Urinary bladder (tissue), 4 donors: ENCODE data around the gene KRTAP10-8. TPM values are rescaled to one million over a fixed set of nuclear protein-coding genes. Genes with fewer than 3 reads are reported as not detected.

Experiments
- DNase-seq: peaks from one replicate; pipeline ENCODE4 v3.0.0-alpha.2; 2015; ENCODE audit errors: extremely low spot score
- H3K27ac ChIP-seq: one replicate; pipeline ENCODE4 v1.5.1; 2013; ENCODE audit warnings: low read depth, mild to moderate bottlenecking, moderate library complexity
- H3K36me3 ChIP-seq: one replicate; pipeline ENCODE4 v1.6.1; 2013; ENCODE audit warnings: mild to moderate bottlenecking, moderate library complexity; ENCODE audit not compliant: insufficient read depth
- H3K4me1 ChIP-seq: one replicate; pipeline ENCODE4 v1.6.1; 2013; ENCODE audit warnings: mild to moderate bottlenecking, moderate library complexity; ENCODE audit not compliant: insufficient read depth
- H3K4me3 ChIP-seq: one replicate; pipeline ENCODE4 v1.5.1; 2013; ENCODE audit warnings: low read depth, low read length
- WGBS: extraction: QIAGEN DNeasy Blood & Tissue Kit; methylation state at CpG from one replicate; pipeline ENCODE4 v1.1.7; 2013; 5-methylcytosine and 5-hydroxymethylcytosine counted together
- polyA plus RNA-seq: library from polyadenylated mRNA; stranded (reverse); fragments of 200-250 nt; gene quantifications from one replicate; pipeline ENCODE4 v1.2.3, GENCODE V29; 2013
- total RNA-seq: library from RNA; depleted of rRNA; stranded (reverse); fragments of >200 nt; gene quantifications from one replicate; pipeline ENCODE4 v1.2.3, GENCODE V29; 2014
- donor health status: healthy with polysubstance abuse.
- donor health status: healthy.

Gene KRTAP10-8
- total and polyA plus RNA-seq, 2 donors, result not detected

DNA sequence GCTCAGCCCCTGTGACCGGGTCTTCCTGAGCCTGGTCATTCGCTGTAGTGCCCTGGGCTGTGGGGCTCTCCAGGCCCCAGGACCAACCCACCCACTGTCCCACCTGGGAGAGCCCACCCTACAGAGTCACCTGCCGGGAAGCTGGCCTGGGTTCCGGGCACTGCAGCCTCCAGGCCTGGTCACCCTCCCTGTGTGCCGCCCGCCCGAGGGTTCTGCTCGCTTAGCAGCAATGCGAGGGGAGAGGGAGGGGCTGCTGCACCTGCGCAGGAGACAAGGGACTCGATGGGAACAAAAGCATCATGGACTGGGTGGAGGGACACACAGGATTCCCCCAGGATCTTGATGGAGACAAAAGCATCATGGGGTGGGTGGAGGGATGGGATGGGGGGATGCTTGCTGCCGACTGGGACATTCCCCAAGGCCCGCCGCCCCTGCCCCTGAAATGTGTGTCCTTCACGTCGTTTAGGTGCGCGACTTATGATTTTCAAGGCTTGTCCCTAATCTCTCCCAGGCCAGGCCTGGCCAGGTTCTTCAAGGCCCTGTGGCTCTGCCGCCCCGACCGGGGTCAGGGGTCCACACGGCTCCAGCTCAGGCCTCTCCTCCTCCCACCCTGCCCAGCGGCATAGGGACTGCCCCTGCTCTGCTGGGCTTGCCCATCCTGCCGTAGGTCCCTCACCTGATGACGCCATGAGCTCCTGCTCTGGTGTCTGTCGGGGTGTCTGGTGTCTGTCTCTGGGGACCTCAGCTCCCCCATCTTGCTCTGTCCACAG is 1.7 kb downstream of the KRTAP10-8 start:
- DNase-seq, result no peak
- WGBS, result 88% methylated on average over 26 of the region's 26 CpGs
- no peak overlapping the region for H3K27ac ChIP-seq
- H3K4me3 ChIP-seq, result no peak overlapping the region
- H3K36me3 ChIP-seq, result no peaks in the 10 kb centered on the region
- no peaks in the 10 kb centered on the region for H3K4me1 ChIP-seq

DNA sequence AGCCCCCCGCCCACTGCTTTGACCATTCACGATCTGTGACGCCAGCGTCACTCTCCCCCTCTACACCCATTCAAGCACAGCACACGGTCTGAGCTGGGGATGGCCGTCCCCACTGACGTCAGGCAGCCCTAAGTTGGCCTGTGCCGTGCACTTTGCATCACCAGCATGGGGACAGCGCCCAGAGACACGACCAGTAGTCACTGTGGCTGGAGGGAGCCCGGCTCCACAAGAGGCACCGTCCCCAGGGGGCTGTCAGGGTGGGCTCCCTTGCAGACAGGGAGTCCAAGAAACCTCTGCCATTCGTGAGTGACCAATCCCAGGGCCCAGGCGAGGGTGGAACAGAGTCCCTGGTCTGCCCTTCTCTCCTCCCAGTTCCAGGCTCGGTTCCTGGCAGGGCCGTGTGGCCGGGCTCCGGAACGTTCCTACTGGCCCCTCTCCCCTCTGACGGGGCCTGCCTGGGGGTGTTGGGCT is 2.3 kb downstream of the KRTAP10-8 start:
- H3K4me3 ChIP-seq, result no peak overlapping the region
- no peak overlapping the region for H3K27ac ChIP-seq
- WGBS, result 75% methylated on average over 20 of the region's 20 CpGs
- DNase-seq, result no peak
- no peaks in the 10 kb centered on the region for H3K36me3 ChIP-seq
- no peaks in the 10 kb centered on the region for H3K4me1 ChIP-seq

DNA sequence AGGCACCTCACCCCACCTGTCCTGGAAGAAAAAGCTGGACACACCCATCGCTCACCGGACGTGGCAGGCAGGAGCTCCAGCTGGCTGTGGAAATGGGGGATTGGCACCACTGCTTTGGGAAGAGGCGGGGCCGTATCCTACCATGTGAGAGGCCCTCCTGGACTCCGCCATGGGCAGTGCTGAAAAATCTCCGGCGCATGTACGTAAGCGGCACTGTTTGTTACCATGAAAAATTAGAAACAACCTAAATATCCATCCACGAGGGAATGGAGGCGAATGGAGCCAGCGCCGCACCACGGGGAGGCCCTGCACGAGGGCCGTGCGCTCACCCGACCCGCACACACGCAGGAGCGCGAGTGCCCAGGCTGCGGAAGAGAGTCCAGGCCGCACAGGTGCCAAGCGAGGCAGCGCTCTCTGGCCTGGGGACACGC is 3.1 kb downstream of the KRTAP10-8 start:
- no peak for DNase-seq
- 89% methylated on average over 28 of the region's 28 CpGs for WGBS
- no peaks in the 10 kb centered on the region for H3K4me1 ChIP-seq

DNA sequence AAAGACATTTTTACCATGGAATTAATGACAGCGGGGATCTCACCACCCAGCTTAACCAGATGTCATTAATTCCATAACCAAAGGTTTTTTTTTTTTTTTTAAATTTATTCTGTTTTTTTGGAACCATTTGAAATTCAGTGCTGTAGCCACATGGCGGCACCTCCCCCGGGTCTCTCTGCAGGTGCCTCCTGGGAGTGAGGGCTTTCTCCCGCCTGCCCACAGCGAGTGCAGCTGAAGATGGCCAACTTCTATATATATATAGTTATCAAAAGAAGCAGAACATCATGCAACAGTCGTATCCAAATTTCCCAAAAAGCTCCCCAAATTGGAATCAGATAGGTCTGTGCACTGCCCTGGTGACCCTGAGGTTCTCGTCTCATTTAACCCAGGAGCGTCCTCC is 3.6 kb downstream of the KRTAP10-8 start:
- WGBS, result 63% methylated on average over 8 of the region's 8 CpGs
- Histone ChIP-seq H3K36me3 (no peaks in the 10 kb centered on the region), H3K27ac (no peak overlapping the region), H3K4me3 (no peak overlapping the region), H3K4me1 (no peaks in the 10 kb centered on the region)
- DNase-seq, result no peak

More for the DNA sequence above, 3.1 kb downstream of the KRTAP10-8 start:
- H3K36me3 ChIP-seq, result no peaks in the 10 kb centered on the region
- no peak overlapping the region for H3K27ac ChIP-seq
- H3K4me3 ChIP-seq, result no peak overlapping the region

DNA sequence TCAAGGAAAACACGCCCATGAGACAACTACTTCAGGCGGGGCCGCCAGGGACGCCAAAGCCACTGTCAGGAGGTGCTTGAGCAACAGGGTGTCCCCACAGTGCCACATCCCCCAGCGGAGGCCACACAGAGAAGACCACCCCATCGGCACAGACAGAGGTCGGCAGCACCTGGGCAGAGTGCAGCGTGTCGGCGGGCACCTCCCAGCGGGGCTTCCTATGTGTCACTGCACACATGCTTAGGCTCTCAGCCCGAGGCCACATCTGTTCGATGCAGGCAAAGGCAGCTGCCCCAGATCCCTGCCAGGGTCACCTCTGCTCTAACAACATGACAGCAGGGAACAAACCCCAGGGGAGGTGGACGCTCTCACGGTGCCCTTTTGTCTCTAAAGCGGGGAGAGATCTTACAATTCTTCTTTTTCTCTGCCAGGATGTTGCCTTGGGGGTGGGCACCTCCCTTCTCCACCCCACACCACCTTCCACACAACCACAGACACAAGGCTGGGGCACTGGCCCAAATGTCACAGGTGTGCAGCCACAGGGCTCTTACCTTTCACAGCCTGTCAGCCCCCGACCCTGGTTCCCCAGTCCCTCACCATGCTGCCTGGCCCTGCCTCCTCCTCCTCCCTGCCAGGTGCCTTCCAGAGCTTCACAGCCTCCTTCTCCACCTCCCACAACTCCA is 4.2 kb downstream of the KRTAP10-8 start:
- H3K27ac ChIP-seq, result no peak overlapping the region
- no peak overlapping the region for H3K4me3 ChIP-seq
- DNase-seq, result no peak
- H3K4me1 ChIP-seq, result no peaks in the 10 kb centered on the region
- no peaks in the 10 kb centered on the region for H3K36me3 ChIP-seq
- WGBS, result 72% methylated on average over 17 of the region's 17 CpGs

DNA sequence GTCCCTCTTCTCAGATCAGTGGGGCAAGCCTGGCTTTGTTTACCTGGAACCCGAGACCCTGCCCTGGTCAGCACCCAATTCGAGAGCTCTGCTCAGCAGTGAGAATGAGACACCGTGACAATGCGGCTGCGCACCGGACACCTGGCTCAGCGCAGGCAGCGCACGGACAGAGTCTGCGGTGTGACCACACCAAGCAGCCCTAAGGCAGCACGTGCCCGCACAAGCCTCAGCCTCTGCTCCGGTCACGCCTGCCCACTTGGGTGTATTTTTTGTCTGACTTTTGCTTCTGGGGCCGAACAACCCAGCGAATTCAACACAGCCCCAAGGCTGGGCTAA is 4.7 kb downstream of the KRTAP10-8 start:
- Histone ChIP-seq H3K36me3 (no peaks in the 10 kb centered on the region), H3K4me3 (no peak overlapping the region), H3K4me1 (no peaks in the 10 kb centered on the region), H3K27ac (no peak overlapping the region)
- no peak for DNase-seq
- WGBS, result 73% methylated on average over 16 of the region's 16 CpGs

DNA sequence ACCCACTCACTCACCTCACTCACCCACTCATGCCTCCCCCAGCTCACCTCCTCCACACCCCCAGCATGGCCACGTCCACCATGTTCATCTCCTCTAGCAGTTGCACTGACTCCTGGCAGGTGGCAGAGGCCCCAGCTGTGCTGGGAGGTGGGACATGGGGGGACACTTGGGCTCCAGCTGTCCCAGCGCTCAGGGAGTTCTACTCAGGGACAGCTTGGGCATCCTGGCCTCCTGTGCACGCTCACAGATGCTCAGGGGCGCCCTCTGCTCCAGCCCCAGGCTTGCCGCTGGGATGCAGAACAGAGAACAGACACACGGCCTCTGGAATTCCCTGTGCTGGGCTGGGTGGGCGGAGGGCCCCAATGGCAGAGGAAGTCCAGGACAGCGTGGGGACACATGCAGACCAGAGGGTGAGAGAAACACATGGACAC is 5.2 kb downstream of the KRTAP10-8 start:
- no peak for DNase-seq
- WGBS, result 55% methylated on average over 8 of the region's 8 CpGs
- no peak overlapping the region for H3K27ac ChIP-seq
- H3K4me3 ChIP-seq, result no peak overlapping the region
- H3K4me1 ChIP-seq, result no peaks in the 10 kb centered on the region
- no peaks in the 10 kb centered on the region for H3K36me3 ChIP-seq

DNA sequence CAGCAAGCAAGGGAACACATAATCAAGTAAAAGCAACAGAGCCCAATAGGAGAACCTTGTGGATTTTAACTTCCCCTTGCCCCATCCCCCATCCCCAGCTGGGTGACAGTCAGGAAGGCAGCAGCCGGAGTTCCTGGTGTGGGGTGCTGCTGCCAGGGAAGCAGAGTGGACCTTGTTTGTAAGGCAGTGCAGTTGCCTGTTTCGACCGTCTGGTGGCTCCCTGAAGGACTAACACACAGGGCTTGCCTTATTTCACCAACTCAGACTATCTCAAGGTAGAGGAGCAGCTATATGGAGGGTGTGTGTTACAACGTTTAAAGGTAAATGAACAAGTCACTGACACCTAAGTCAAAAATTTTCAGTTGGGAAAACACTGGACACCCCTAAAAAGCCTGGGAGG is 6.6 kb downstream of the KRTAP10-8 start:
- no peaks in the 10 kb centered on the region for H3K4me1 ChIP-seq
- H3K4me3 ChIP-seq, result no peak overlapping the region
- DNase-seq, result no peak
- 24% methylated on average over 4 of the region's 4 CpGs for WGBS
- H3K27ac ChIP-seq, result no peak overlapping the region
- H3K36me3 ChIP-seq, result no peaks in the 10 kb centered on the region

DNA sequence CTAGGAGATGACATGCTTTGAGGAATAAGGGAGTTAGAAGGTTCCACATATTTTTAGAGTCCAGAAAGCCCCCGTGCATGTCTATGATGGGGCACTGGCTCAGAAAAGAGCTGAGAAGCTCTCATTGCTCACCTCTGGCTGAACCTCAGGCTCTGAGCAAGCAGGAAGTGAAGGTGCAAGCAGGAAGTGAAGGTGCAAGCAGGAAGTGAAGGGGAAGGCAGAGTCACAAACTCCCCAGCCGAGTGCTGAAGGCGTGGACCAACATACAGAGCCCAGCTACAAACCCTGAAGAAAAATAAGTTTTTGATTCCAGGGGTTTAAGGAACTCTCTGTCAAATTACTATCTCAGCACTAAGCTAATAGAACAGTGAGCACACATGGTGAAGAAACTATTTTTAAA is 7.0 kb downstream of the KRTAP10-8 start:
- WGBS, result 70% methylated on average over 3 of the region's 3 CpGs
- no peak for DNase-seq

DNA sequence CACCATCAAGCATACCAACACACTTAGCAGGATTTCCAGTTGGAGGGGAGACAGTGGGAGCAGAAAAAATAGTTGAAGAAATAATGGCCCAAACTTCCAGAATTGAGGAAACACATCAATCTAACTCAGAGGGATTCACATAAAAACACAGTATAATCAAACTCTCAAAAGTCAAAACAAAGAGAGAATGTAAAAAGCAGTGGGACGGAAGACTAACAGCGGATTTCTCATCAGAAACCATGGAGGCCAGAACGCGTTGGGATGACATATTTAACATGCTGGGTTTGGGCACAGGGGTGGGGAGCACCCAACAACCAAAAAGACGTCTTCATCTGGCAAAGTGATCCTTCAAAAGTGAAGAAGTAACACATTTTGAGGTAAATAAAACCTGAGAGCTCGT is 8.0 kb downstream of the KRTAP10-8 start:
- 85% methylated on average over 6 of the region's 6 CpGs for WGBS
- H3K4me1 ChIP-seq, result no peaks in the 10 kb centered on the region
- no peak overlapping the region for H3K27ac ChIP-seq
- H3K36me3 ChIP-seq, result no peaks in the 10 kb centered on the region
- H3K4me3 ChIP-seq, result no peak overlapping the region
- DNase-seq, result no peak

More for the DNA sequence above, 7.0 kb downstream of the KRTAP10-8 start:
- H3K36me3 ChIP-seq, result no peaks in the 10 kb centered on the region
- H3K27ac ChIP-seq, result no peak overlapping the region
- H3K4me3 ChIP-seq, result no peak overlapping the region
- H3K4me1 ChIP-seq, result no peaks in the 10 kb centered on the region

DNA sequence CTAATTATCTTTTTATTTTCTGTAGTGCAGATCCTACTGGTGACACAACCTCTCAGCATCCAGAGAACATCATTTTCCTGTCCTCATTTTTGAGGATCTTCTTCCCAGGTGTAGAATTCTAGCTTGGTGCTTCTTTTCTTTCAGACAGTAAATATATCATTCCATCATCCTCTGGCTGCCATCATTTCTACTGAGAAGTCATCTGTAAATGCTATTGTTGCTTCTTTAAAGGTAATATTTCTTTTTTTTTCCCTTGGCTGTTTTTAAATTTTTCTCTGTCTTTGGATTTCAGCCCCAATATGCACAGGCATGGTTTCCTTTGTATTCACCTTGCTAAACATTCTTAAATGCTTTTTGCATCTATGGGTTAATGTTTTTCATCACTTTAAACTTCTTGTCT is 11.7 kb downstream of the KRTAP10-8 start:
- Histone ChIP-seq H3K27ac (no peak overlapping the region), H3K36me3 (no peaks in the 10 kb centered on the region), H3K4me1 (no peaks in the 10 kb centered on the region), H3K4me3 (no peak overlapping the region)
- no peak for DNase-seq

DNA sequence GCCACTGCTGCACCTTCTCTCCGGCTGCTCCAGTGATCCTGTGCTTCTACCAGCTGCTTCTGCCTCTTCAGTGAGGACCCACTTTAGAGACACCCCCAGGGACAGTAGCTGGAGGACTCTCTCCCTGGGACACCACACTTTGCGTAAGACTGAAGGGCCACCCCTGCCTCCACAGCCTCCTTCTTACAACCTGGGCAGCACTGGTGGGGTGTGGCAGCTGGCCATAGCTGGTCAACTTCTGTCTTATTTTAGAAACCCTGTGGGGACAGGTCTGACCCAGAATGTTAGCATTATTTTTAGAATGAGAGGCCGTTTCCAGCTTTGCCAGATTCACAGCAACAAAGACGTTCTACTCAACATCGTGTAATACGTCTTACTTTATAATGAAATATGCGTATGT is 13.9 kb downstream of the KRTAP10-8 start:
- Histone ChIP-seq H3K36me3 (no peaks in the 10 kb centered on the region), H3K27ac (no peak overlapping the region), H3K4me1 (no peaks in the 10 kb centered on the region), H3K4me3 (no peak overlapping the region)
- no peak for DNase-seq
- WGBS, result 89% methylated on average over 7 of the region's 7 CpGs

DNA sequence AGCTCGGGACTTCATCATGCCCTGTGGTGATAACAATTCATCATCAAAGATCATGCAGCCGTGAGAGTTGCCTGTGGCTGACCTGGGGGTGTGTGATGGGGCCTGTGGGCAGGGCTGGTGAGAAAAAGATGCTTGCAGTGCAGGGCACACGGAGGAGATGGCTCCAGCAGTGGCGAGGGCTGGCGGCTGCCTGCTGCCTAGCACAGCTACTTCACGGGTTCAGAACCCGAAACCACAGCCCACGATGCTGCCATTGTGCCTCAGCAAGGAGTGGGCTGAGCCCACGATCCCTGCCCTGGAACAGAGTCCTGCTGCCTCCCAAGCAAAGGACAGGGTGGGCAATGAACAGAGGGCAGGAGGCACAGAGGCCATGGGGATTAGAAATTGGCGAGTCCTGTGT is 14.4 kb downstream of the KRTAP10-8 start:
- no peaks in the 10 kb centered on the region for H3K4me1 ChIP-seq
- H3K27ac ChIP-seq, result no peak overlapping the region
- no peak for DNase-seq
- no peaks in the 10 kb centered on the region for H3K36me3 ChIP-seq
- no peak overlapping the region for H3K4me3 ChIP-seq
- 69% methylated on average over 10 of the region's 10 CpGs for WGBS

DNA sequence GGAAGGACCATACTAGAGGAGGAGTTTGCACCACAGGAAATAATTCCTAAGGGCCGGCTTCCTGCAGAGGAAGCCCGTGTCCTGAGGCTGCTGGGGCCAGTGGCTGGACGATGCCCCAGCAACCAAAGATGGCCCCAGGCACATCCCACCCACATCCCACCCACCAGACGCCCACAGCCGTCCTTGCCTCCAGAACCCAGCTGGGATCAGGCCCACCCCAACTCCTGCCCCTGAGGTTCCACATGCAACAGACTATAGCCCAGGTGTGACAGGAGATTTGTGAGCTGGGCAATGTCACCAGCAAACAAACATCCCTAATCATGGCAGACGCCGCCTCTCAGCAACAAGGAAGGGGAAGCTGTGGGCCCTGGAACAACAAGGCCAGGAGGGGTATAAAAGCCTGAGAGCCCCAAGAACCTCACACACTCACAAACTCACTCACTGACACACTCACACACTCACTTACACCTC is 14.8 kb downstream of the KRTAP10-8 start, which contains the start of gene KRTAP10-9:
KRTAP10-9 (plus strand) TSS at position 421 of the 471 bp plus-strand sequence. CDS start 79 bp downstream, outside the sequence.
- H3K27ac ChIP-seq, result no peak within 1 kb of the TSS
- H3K36me3 ChIP-seq, result no peaks in the 10 kb centered on the region
- DNase-seq, result no peak
- 49% methylated on average over 7 of the region's 7 CpGs for WGBS
- no peak within 1 kb of the TSS for H3K4me3 ChIP-seq
- H3K4me1 ChIP-seq, result no peaks in the 10 kb centered on the region
